HG03097 (cell line): Measurements from ENCODE around the gene MTIF2.
"Not testable (repeated sequence)": the region's sequence is repeated elsewhere in the genome, so short reads cannot be mapped to it uniquely, and the experiment has no call there.

Experiments used
- ATAC-seq: cut with Tn5 transposase; IDR thresholded peaks from one replicate; pipeline ENCODE4 v1.9.1; 2021; ENCODE audit not compliant: unreplicated experiment, low FRiP score

The MTIF2 gene

GRCh38 chr2:55204950-55205349 lies 64.1 kb downstream of the MTIF2 start:
- ATAC-seq = no peak

GRCh38 chr2:55204536-55204935 lies 64.5 kb downstream of the MTIF2 start:
- no peak for ATAC-seq

- ATAC-seq = no peak
These were observed 68.6 kb downstream of the MTIF2 start for GRCh38 chr2:55200416-55200815.

GRCh38 chr2:55196526-55196925 lies 72.5 kb downstream of the MTIF2 start:
- ATAC-seq = no peak

- not testable (repeated sequence) for ATAC-seq
These were observed 77.1 kb downstream of the MTIF2 start for GRCh38 chr2:55191888-55192287.

GRCh38 chr2:55186837-55187236 lies 82.2 kb downstream of the MTIF2 start:
- not testable (repeated sequence) for ATAC-seq
